GM23248 (cell line): ENCODE data around the gene OR2B2. TPM values are rescaled to one million over a fixed set of nuclear protein-coding genes. Genes with fewer than 3 reads are reported as not detected.

Experiments used
- DNase-seq: peaks from one replicate; pipeline ENCODE4 v3.0.0-alpha.2; 2015
- H2AFZ ChIP-seq: fragments of 200-600 bp; sonication (generic); 2 replicates; pipeline ENCODE4 v1.6.1; 2016; ENCODE audit warnings: antibody characterized with exemption
- H3F3A ChIP-seq: fragments of 200-600 bp; sonication (generic); 2 replicates; pipeline ENCODE4 v1.6.1; 2016; ENCODE audit warnings: mild to moderate bottlenecking, antibody characterized with exemption, mixed run types; ENCODE audit not compliant: insufficient read depth
- H3K27ac ChIP-seq: fragments of 200-600 bp; sonication (generic); 2 replicates; pipeline ENCODE4 v1.5.1; 2016; ENCODE audit warnings: mild to moderate bottlenecking
- H3K27me3 ChIP-seq: fragments of 200-600 bp; sonication (generic); replicated peaks from 2 replicates; pipeline ENCODE4 v1.6.1; 2016; ENCODE audit warnings: mild to moderate bottlenecking; ENCODE audit not compliant: insufficient read depth
- H3K36me3 ChIP-seq: fragments of 200-600 bp; sonication (generic); 2 replicates; pipeline ENCODE4 v1.6.1; 2016; ENCODE audit warnings: low read depth, mild to moderate bottlenecking
- H3K4me1 ChIP-seq: fragments of 200-600 bp; sonication (generic); 2 replicates; pipeline ENCODE4 v1.6.1; 2016; ENCODE audit warnings: mild to moderate bottlenecking; ENCODE audit not compliant: insufficient read depth
- H3K4me2 ChIP-seq: fragments of 200-600 bp; sonication (generic); one replicate; pipeline ENCODE4 v1.6.1; 2016; ENCODE audit warnings: mild to moderate bottlenecking; ENCODE audit not compliant: unreplicated experiment
- H3K4me3 ChIP-seq: fragments of 200-600 bp; sonication (generic); 2 replicates; pipeline ENCODE4 v1.5.1; 2016; ENCODE audit warnings: mild to moderate bottlenecking
- H3K79me2 ChIP-seq: fragments of 200-600 bp; sonication (generic); 2 replicates; pipeline ENCODE4 v1.6.1; 2016; ENCODE audit warnings: mild to moderate bottlenecking; ENCODE audit not compliant: insufficient read depth
- H3K9ac ChIP-seq: fragments of 200-600 bp; sonication (generic); 2 replicates; pipeline ENCODE4 v1.6.1; 2016; ENCODE audit warnings: mild to moderate bottlenecking
- H3K9me2 ChIP-seq: fragments of 200-600 bp; sonication (generic); 2 replicates; pipeline ENCODE4 v1.6.1; 2016; ENCODE audit warnings: mixed run types, mild to moderate bottlenecking, moderate library complexity; ENCODE audit not compliant: insufficient read depth
- H3K9me3 ChIP-seq: fragments of 200-600 bp; sonication (generic); one replicate; pipeline ENCODE4 v1.6.1; 2017; ENCODE audit warnings: low read depth
- H4K20me1 ChIP-seq: fragments of 200-600 bp; sonication (generic); 2 replicates; pipeline ENCODE4 v1.6.0; 2016; ENCODE audit not compliant: insufficient read depth
- EZH2 ChIP-seq: fragments of 200-600 bp; sonication (generic); IDR thresholded peaks from 2 replicates; pipeline ENCODE4 v1.6.1; 2018; ENCODE audit warnings: antibody characterized with exemption, mild to moderate bottlenecking; ENCODE audit not compliant: insufficient read depth, poor library complexity, severe bottlenecking
- EZH2phosphoT487 ChIP-seq: fragments of 200-600 bp; sonication (generic); IDR thresholded peaks from 2 replicates; pipeline ENCODE4 v1.6.1; 2018; ENCODE audit warnings: antibody characterized with exemption, moderate library complexity, mild to moderate bottlenecking, low read depth; ENCODE audit not compliant: insufficient read depth
- WGBS, 2 experiments: methylation state at CpG; one replicate each; pipeline ENCODE4 v1.1.6; 2015 to 2017; ENCODE audit warnings: low lambda C conversion rate in 2 of 2, low coverage in 1 of 2; ENCODE audit errors: missing lambda C conversion rate in 2 of 2; 5-methylcytosine and 5-hydroxymethylcytosine counted together
- in situ Hi-C: fragments of 300-500 bp; cut with MboI; formaldehyde crosslinking; loops from 2 replicates; pipeline ENCODE4 v1.15.0; 2020
- polyA plus RNA-seq: library from polyadenylated mRNA; unstranded; fragments of >200 nt; fragmentation: Nextera tagmentation; extraction: Ambion mirVana; gene quantifications from 2 replicates; pipeline ENCODE4 v1.2.1, GENCODE V29; 2016
- total RNA-seq: library from RNA; depleted of rRNA; stranded (reverse); fragments of >200 nt; shearing (Covaris generic); gene quantifications from 2 replicates; pipeline ENCODE4 v1.2.3, GENCODE V29; 2014

Gene OR2B2
- total and polyA plus RNA-seq, 2 experiments from 2014 or later = not detected

GRCh38 chr6:27899543-27899942 is 12.7 kb downstream of the OR2B2 start:
- no peak overlapping the region for H3K9ac ChIP-seq
- H3K79me2 ChIP-seq = no peaks in the 10 kb centered on the region
- H3K4me3 ChIP-seq = no peak overlapping the region
- H3K9me2 ChIP-seq = no peaks in the 10 kb centered on the region
- in situ Hi-C loops = loop anchor here (10.0 kb wide), 1 partner anchor 745 kb away; no protein-coding TSS in a partner anchor
- H3K27ac ChIP-seq = no peak overlapping the region
- H3K36me3 ChIP-seq = no peaks in the 10 kb centered on the region
- no peak overlapping the region for H3K4me2 ChIP-seq
- no peaks in the 10 kb centered on the region for H4K20me1 ChIP-seq
- no peaks in the 10 kb centered on the region for H3K27me3 ChIP-seq
- no peak overlapping the region for H2AFZ ChIP-seq
- peaks cover 19% of the 10 kb centered on the region; the same call in 1 of the 2 replicates for H3F3A ChIP-seq
- H3K4me1 ChIP-seq = peaks cover 3% of the 10 kb centered on the region; the same call in 1 of the 2 replicates
- H3K9me3 ChIP-seq = no peaks in the 10 kb centered on the region
- no peak for TF ChIP-seq EZH2
- TF ChIP-seq EZH2phosphoT487 = no peak
- no peak for DNase-seq

DNA sequence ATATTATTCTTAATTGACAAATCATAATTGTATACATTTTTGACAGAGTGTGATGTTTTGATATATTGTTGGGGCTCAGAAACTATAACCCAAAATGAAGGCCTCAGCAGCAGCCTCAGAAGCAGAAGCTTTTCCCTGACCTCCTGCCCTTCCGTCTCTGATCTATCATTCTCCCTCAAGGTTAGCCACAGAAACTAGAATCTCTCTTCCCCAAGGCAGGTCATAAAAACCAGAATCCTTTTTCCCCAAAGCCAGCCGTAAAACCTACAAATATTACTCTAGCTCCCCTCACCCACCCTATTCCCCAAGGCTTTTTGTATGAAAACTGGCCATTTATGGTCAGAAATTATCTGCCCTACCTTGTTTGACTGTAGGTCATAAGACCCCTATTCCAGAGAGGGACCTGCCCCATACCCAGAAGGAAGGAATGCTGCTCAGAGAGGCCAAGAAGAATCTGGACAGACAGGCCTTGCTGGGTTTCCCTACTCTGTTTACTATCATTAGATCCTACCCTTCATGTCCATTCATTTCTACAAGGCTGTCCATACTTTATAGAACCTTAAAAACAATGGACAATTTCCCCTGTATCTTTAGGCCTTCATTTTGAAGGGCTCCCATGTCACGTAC is 14.5 kb downstream of the OR2B2 start:
- Histone ChIP-seq H3K4me2 (no peak overlapping the region), H4K20me1 (no peaks in the 10 kb centered on the region), H3K9ac (no peak overlapping the region), H3F3A (peaks cover 29% of the 10 kb centered on the region; the same call in 1 of the 2 replicates), H3K27ac (no peak overlapping the region), H3K9me3 (no peaks in the 10 kb centered on the region), H3K36me3 (no peaks in the 10 kb centered on the region), H2AFZ (no peak overlapping the region), H3K27me3 (no peaks in the 10 kb centered on the region), H3K4me1 (peaks cover 3% of the 10 kb centered on the region; the same call in 1 of the 2 replicates), H3K4me3 (no peak overlapping the region), H3K9me2 (no peaks in the 10 kb centered on the region), H3K79me2 (no peaks in the 10 kb centered on the region)
- no peak for TF ChIP-seq EZH2phosphoT487
- no peak for TF ChIP-seq EZH2
- DNase-seq = no peak
- in situ Hi-C loops = loop anchor here (10.0 kb wide), 1 partner anchor 743 kb away; no protein-coding TSS in a partner anchor
- WGBS, 2 experiments = 96% methylated on average over 3 of the region's 3 CpGs

DNA sequence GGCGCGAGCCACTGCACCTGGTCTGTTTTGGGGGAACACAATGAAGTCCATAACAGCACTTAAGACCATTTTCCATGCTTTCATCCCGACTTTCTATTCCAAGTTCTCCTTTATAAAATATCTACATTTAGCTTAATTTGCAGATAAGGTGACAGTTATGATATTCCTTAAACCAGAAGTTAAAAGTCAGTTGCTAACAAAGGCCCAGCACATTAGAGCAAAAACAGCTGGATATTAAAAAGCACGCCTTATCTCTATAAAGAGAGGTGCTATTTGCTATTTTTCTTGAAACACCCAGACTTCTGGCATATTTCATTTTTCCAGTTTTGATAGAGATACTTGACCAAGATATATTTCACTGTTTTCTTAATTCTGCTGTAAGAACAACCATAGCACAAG is 15.8 kb downstream of the OR2B2 start:
- no peaks in the 10 kb centered on the region for H3K36me3 ChIP-seq
- H2AFZ ChIP-seq = peak overlapping the region; percentile 100
- H3K4me3 ChIP-seq = no peak overlapping the region
- no peaks in the 10 kb centered on the region for H4K20me1 ChIP-seq
- H3K9ac ChIP-seq = peak overlapping the region; percentile 86
- 85 to 87% methylated on average over 4 of the region's 4 CpGs for WGBS, 2 experiments
- DNase-seq = no peak
- H3K79me2 ChIP-seq = no peaks in the 10 kb centered on the region
- no peaks in the 10 kb centered on the region for H3K27me3 ChIP-seq
- peak overlapping the region; percentile 85 for H3K4me2 ChIP-seq
- TF ChIP-seq EZH2 = no peak
- TF ChIP-seq EZH2phosphoT487 = no peak
- no peaks in the 10 kb centered on the region for H3K9me3 ChIP-seq
- in situ Hi-C loops = loop anchor here (10.0 kb wide), 1 partner anchor 742 kb away; no protein-coding TSS in a partner anchor
- H3K9me2 ChIP-seq = no peaks in the 10 kb centered on the region
- peaks cover 40% of the 10 kb centered on the region for H3F3A ChIP-seq
- peaks cover 3% of the 10 kb centered on the region; the same call in 1 of the 2 replicates for H3K4me1 ChIP-seq
- H3K27ac ChIP-seq = no peak overlapping the region

- no peak for TF ChIP-seq EZH2phosphoT487
- no peak for TF ChIP-seq EZH2
- Histone ChIP-seq H3K9me2 (no peaks in the 10 kb centered on the region), H3K27ac (peak overlapping the region; percentile 74), H3K4me2 (peak overlapping the region; percentile 85), H4K20me1 (no peaks in the 10 kb centered on the region), H3K4me3 (peak overlapping the region; percentile 96), H3F3A (peaks cover 51% of the 10 kb centered on the region), H3K9me3 (no peaks in the 10 kb centered on the region), H3K79me2 (no peaks in the 10 kb centered on the region), H3K9ac (peak overlapping the region; percentile 86), H3K36me3 (no peaks in the 10 kb centered on the region), H3K4me1 (peaks cover 3% of the 10 kb centered on the region; the same call in 1 of the 2 replicates), H3K27me3 (no peaks in the 10 kb centered on the region), H2AFZ (peak overlapping the region; percentile 100)
- DNase-seq = peak; percentile 92
- WGBS, 2 experiments = 0 to 1% methylated on average over 28 of the region's 28 CpGs
- in situ Hi-C loops = loop anchor here (10.0 kb wide), 1 partner anchor 740 kb away; no protein-coding TSS in a partner anchor
Observed at GRCh38 chr6:27894839-27895762, 17.1 kb downstream of the OR2B2 start.
